H9 (cell line): ENCODE measurements around the gene FBXL16. TPM values are rescaled to one million over a fixed set of nuclear protein-coding genes. Genes with fewer than 3 reads are reported as not detected.
A peak's percentile ranks its signal among the peaks of the same experiment; 100 is the strongest.
"Not testable (repeated sequence)": the region's sequence is repeated elsewhere in the genome, so short reads cannot be mapped to it uniquely, and the experiment has no call there.

Experiments used
- DNase-seq: peaks from one replicate; pipeline ENCODE4 v3.0.0-alpha.2; 2017
- H2AFZ ChIP-seq: one replicate; pipeline ENCODE4 v1.6.1; 2013; ENCODE audit warnings: mild to moderate bottlenecking, low read length, control low read depth, moderate library complexity
- H2AK5ac ChIP-seq: 2 replicates; pipeline ENCODE4 v1.6.1; 2013; ENCODE audit warnings: low read length, control low read depth, mixed read lengths; ENCODE audit not compliant: insufficient read length
- H2BK120ac ChIP-seq: one replicate; pipeline ENCODE4 v1.6.1; 2013; ENCODE audit warnings: low read depth, mild to moderate bottlenecking, low read length, control low read depth, inconsistent platforms; ENCODE audit not compliant: poor library complexity, severe bottlenecking
- H2BK12ac ChIP-seq: 2 replicates; pipeline ENCODE4 v1.6.1; 2013; ENCODE audit warnings: low read length, control low read depth, mixed read lengths, low read depth; ENCODE audit not compliant: insufficient read length
- H2BK15ac ChIP-seq: 2 replicates; pipeline ENCODE4 v1.6.1; 2013; ENCODE audit warnings: low read depth, low read length, control low read depth
- H2BK20ac ChIP-seq: one replicate; pipeline ENCODE4 v1.6.1; 2013; ENCODE audit warnings: low read depth, mild to moderate bottlenecking, low read length, control low read depth, inconsistent platforms; ENCODE audit not compliant: poor library complexity, severe bottlenecking
- H2BK5ac ChIP-seq: 2 replicates; pipeline ENCODE4 v1.6.1; 2013; ENCODE audit warnings: low read length, control low read depth, mixed read lengths; ENCODE audit not compliant: insufficient read length
- H3K14ac ChIP-seq: 2 replicates; pipeline ENCODE4 v1.6.1; 2013; ENCODE audit warnings: low read length, control low read depth; ENCODE audit not compliant: insufficient read depth
- H3K18ac ChIP-seq: 2 replicates; pipeline ENCODE4 v1.6.1; 2013; ENCODE audit warnings: low read depth, mild to moderate bottlenecking, mixed read lengths, low read length, control low read depth; ENCODE audit not compliant: insufficient read length
- H3K23ac ChIP-seq: 2 replicates; pipeline ENCODE4 v1.6.1; 2013; ENCODE audit warnings: low read length, control low read depth, mixed read lengths, low read depth; ENCODE audit not compliant: insufficient read length
- H3K23me2 ChIP-seq: 2 replicates; pipeline ENCODE4 v1.6.1; 2013; ENCODE audit warnings: low read depth, mild to moderate bottlenecking, mixed read lengths, low read length, control low read depth; ENCODE audit not compliant: insufficient read length, poor library complexity, severe bottlenecking
- H3K27ac ChIP-seq: 2 replicates; pipeline ENCODE4 v1.5.1; 2013; ENCODE audit warnings: low read length, control low read depth, mixed read lengths, low read depth; ENCODE audit not compliant: insufficient read length
- H3K27me3 ChIP-seq: 2 replicates; pipeline ENCODE4 v1.6.1; 2013; ENCODE audit warnings: low read length, control low read depth, inconsistent platforms; ENCODE audit not compliant: insufficient read depth
- H3K4ac ChIP-seq: 2 replicates; pipeline ENCODE4 v1.6.1; 2013; ENCODE audit warnings: low read depth, mild to moderate bottlenecking, control low read depth, inconsistent platforms, low read length, moderate library complexity
- H3K4me1 ChIP-seq: 2 replicates; pipeline ENCODE4 v1.6.1; 2013; ENCODE audit warnings: low read length, control low read depth, inconsistent platforms; ENCODE audit not compliant: insufficient read depth
- H3K4me2 ChIP-seq: 2 replicates; pipeline ENCODE4 v1.6.1; 2013; ENCODE audit warnings: low read length, control low read depth, mixed read lengths; ENCODE audit not compliant: insufficient read length, insufficient read depth
- H3K56ac ChIP-seq: 2 replicates; pipeline ENCODE4 v1.6.1; 2013; ENCODE audit warnings: low read depth, mild to moderate bottlenecking, mixed read lengths, low read length, control low read depth; ENCODE audit not compliant: insufficient read length
- H3K79me1 ChIP-seq: 2 replicates; pipeline ENCODE4 v1.6.1; 2013; ENCODE audit warnings: low read depth, mild to moderate bottlenecking, moderate library complexity, low read length, control low read depth, inconsistent platforms; ENCODE audit not compliant: insufficient read depth, poor library complexity, severe bottlenecking
- H3K79me2 ChIP-seq: 2 replicates; pipeline ENCODE4 v1.6.1; 2013; ENCODE audit warnings: low read length, control low read depth, inconsistent platforms; ENCODE audit not compliant: insufficient read depth
- H3K9ac ChIP-seq: 2 replicates; pipeline ENCODE4 v1.6.1; 2013; ENCODE audit warnings: low read length, control low read depth, mixed read lengths; ENCODE audit not compliant: insufficient read length; ENCODE audit errors: extremely low read depth
- H3K9me3 ChIP-seq: one replicate; pipeline ENCODE4 v1.6.1; 2013; ENCODE audit warnings: low read depth, low read length, inconsistent platforms; ENCODE audit not compliant: control insufficient read depth
- H3T11ph ChIP-seq: one replicate; pipeline ENCODE4 v1.6.1; 2013; ENCODE audit warnings: mild to moderate bottlenecking, low read length, control low read depth, inconsistent platforms
- H4K20me1 ChIP-seq: one replicate; pipeline ENCODE4 v1.6.1; 2013; ENCODE audit not compliant: control insufficient read depth, insufficient read length, insufficient read depth
- H4K5ac ChIP-seq: 2 replicates; pipeline ENCODE4 v1.6.1; 2013; ENCODE audit warnings: low read depth, mild to moderate bottlenecking, mixed read lengths, low read length, control low read depth; ENCODE audit not compliant: insufficient read length
- H4K8ac ChIP-seq: replicated peaks from 2 replicates; pipeline ENCODE4 v1.6.1; 2013; ENCODE audit warnings: low read length, control low read depth, mixed read lengths, low read depth; ENCODE audit not compliant: insufficient read length
- H4K91ac ChIP-seq: 2 replicates; pipeline ENCODE4 v1.6.1; 2013; ENCODE audit warnings: low read depth, mild to moderate bottlenecking, moderate library complexity, mixed read lengths, low read length, control low read depth; ENCODE audit not compliant: insufficient read length
- H3K27ac Mint-ChIP-seq, 3 experiments: 2 replicates in 2 of 3; 3 replicates in 1 of 3; pipeline ENCODE4 v1.8.0; 2020 to 2021; ENCODE audit warnings: mixed read lengths in 3 of 3, mild to moderate bottlenecking in 1 of 3, moderate library complexity in 1 of 3
- H3K27me3 Mint-ChIP-seq: 2 replicates; pipeline ENCODE4 v1.8.0; 2021; ENCODE audit warnings: low read depth, mild to moderate bottlenecking, moderate library complexity, mixed read lengths
- H3K36me3 Mint-ChIP-seq, 3 experiments: 2 replicates in 2 of 3; 3 replicates in 1 of 3; pipeline ENCODE4 v1.8.0; 2020 to 2021; ENCODE audit warnings: low read depth in 3 of 3, mixed read lengths in 3 of 3; ENCODE audit not compliant: insufficient read depth in 1 of 3
- H3K4me1 Mint-ChIP-seq, 2 experiments: 2 replicates each; pipeline ENCODE4 v1.8.0; 2020; ENCODE audit warnings: mixed read lengths in 2 of 2
- H3K4me3 Mint-ChIP-seq, 2 experiments: 2 replicates in 1 of 2; 3 replicates in 1 of 2; pipeline ENCODE4 v1.8.0; 2020 to 2021; ENCODE audit warnings: mild to moderate bottlenecking in 2 of 2, mixed read lengths in 2 of 2, moderate library complexity in 1 of 2
- H3K9me3 Mint-ChIP-seq, 2 experiments: 2 replicates in 1 of 2; 3 replicates in 1 of 2; pipeline ENCODE4 v1.8.0; 2020; ENCODE audit warnings: mild to moderate bottlenecking in 2 of 2, mixed read lengths in 2 of 2, moderate library complexity in 1 of 2
- WGBS: extraction: QIAGEN DNeasy Blood & Tissue Kit; methylation state at CpG from one replicate; pipeline ENCODE4 v1.1.7; 2013; ENCODE audit warnings: missing lambda C conversion rate, low lambda C conversion rate, mixed read lengths; ENCODE audit not compliant: insufficient read length; ENCODE audit errors: extremely low coverage; 5-methylcytosine and 5-hydroxymethylcytosine counted together
- total RNA-seq: library from RNA; stranded (reverse); gene quantifications from 2 replicates; pipeline ENCODE4 v1.2.1, GENCODE V29; 2021
- TF ChIP-seq, protein P1 (sequence below): fragments of 200-600 bp; sonication (generic); conservative IDR thresholded peaks from 3 replicates; pipeline ENCODE4 v1.8.0; 2021; ENCODE audit warnings: antibody characterized with exemption, mild to moderate bottlenecking

The FBXL16 gene
- total RNA-seq, 1 experiment from 2014 or later, result 9.6 TPM

DNA sequence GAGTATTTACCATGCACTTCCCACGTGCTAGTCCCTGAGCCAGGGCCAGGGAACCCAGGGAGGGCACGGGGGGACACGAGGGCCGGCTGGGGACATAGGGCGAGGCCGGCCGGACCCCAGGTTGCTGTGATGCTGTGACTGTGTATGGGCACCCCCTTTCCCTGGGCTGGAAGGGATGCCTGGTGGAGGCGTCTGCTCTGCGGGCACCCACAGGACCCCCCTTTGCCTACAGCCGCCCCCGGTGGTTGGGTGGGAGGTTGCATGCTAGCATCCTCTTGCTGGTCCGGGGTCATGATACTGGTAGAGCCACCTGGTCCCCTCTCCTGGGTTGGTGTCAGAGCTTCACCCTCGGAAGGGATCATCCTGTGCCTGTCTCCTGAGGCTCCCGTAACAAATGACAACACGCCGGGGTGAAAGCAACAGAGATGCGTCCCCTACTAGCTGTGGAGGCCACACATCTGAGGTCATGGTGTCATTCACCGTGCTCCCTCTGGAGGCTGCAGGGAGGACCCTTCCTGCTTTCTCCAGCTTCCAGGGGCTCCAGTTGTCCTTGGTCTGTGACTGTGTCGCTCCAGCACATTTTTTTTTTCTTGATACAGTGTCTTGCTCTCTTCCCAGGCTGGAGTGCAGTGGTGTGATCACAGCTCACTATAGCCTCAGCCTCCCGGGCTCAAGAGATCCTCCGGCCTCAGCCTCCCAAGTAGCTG is 38.3 kb upstream of the FBXL16 start:
- Mint-ChIP-seq H3K36me3 (peaks cover 0 to 5% (median 0%) of the 10 kb centered on the region in 3 experiments; a peak in 1 of 7 replicates), H3K4me1 (peaks cover 5 to 7% of the 10 kb centered on the region in 2 experiments), H3K27ac (no peak overlapping the region), H3K9me3 (no peaks in the 10 kb centered on the region), H3K27me3 (no peaks in the 10 kb centered on the region), H3K4me3 (no peak overlapping the region; a peak in 1 of 5 replicates)
- no peak overlapping the region for H2AK5ac ChIP-seq
- no peaks in the 10 kb centered on the region for H3K9me3 ChIP-seq
- no peak overlapping the region for H2AFZ ChIP-seq
- no peaks in the 10 kb centered on the region for H3K27me3 ChIP-seq
- H2BK5ac ChIP-seq, result no peak overlapping the region
- WGBS, result no CpG with 5 or more reads among the region's 21 CpGs
- H2BK12ac ChIP-seq, result no peak overlapping the region
- peaks cover 10% of the 10 kb centered on the region for H3K23me2 ChIP-seq
- H3K79me1 ChIP-seq, result no peaks in the 10 kb centered on the region
- H3K9ac ChIP-seq, result no peak overlapping the region
- no peak overlapping the region for H3K14ac ChIP-seq
- H2BK15ac ChIP-seq, result no peak overlapping the region
- no peak overlapping the region for H3K4ac ChIP-seq
- no peak overlapping the region for H3K18ac ChIP-seq
- H4K8ac ChIP-seq, result no peak overlapping the region
- H2BK20ac ChIP-seq, result no peak overlapping the region
- no peak overlapping the region for H3K23ac ChIP-seq
- no peak overlapping the region for H2BK120ac ChIP-seq
- peaks cover 2% of the 10 kb centered on the region; the same call in 1 of the 2 replicates for H3K4me1 ChIP-seq
- H4K5ac ChIP-seq, result no peak overlapping the region
- H4K20me1 ChIP-seq, result no peaks in the 10 kb centered on the region
- H3K56ac ChIP-seq, result no peak overlapping the region
- H3K27ac ChIP-seq, result no peak overlapping the region
- H3K4me2 ChIP-seq, result no peak overlapping the region
- TF ChIP-seq, protein P1, sequence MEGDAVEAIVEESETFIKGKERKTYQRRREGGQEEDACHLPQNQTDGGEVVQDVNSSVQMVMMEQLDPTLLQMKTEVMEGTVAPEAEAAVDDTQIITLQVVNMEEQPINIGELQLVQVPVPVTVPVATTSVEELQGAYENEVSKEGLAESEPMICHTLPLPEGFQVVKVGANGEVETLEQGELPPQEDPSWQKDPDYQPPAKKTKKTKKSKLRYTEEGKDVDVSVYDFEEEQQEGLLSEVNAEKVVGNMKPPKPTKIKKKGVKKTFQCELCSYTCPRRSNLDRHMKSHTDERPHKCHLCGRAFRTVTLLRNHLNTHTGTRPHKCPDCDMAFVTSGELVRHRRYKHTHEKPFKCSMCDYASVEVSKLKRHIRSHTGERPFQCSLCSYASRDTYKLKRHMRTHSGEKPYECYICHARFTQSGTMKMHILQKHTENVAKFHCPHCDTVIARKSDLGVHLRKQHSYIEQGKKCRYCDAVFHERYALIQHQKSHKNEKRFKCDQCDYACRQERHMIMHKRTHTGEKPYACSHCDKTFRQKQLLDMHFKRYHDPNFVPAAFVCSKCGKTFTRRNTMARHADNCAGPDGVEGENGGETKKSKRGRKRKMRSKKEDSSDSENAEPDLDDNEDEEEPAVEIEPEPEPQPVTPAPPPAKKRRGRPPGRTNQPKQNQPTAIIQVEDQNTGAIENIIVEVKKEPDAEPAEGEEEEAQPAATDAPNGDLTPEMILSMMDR, result peak; percentile 62
- no peak overlapping the region for H4K91ac ChIP-seq
- DNase-seq, result no peak
- H3T11ph ChIP-seq, result no peak overlapping the region
- H3K79me2 ChIP-seq, result no peaks in the 10 kb centered on the region

DNA sequence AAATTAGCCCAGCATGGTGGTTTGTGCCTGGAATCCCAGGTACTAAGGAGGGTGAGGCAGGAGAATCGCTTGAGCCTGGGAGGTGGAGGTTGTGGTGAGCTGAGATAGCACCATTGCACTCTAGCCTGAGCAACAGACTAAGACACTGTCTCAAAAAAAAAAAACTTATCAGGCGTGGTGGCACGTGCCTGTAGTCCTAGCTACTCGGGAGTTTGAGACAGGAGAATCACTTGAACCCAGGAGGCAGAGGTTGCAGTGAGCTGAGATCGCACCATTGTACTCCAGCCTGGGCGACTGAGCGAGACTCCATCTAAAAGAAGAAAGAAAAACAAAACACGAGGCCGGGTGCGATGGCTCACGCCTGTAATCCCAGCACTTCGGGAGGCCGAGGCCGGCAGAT is 37.3 kb upstream of the FBXL16 start:
- no CpG with 5 or more reads among the region's 14 CpGs for WGBS

More for the DNA sequence above, 37.3 kb upstream of the FBXL16 start:
- not testable (repeated sequence) for H3K27ac Mint-ChIP-seq, H3K27me3 Mint-ChIP-seq, H2BK120ac ChIP-seq, H3K4me2 ChIP-seq, H4K5ac ChIP-seq, H2AFZ ChIP-seq, DNase-seq, H3K36me3 Mint-ChIP-seq, H4K20me1 ChIP-seq, H3K23me2 ChIP-seq, H2BK20ac ChIP-seq, H3K4ac ChIP-seq, H3K14ac ChIP-seq, H3K9me3 Mint-ChIP-seq, H3K27ac ChIP-seq, H3K4me1 Mint-ChIP-seq, H2BK5ac ChIP-seq, H4K91ac ChIP-seq, H3K4me3 Mint-ChIP-seq, H3K4me1 ChIP-seq, H3K23ac ChIP-seq, H3K79me2 ChIP-seq, H3T11ph ChIP-seq, H3K79me1 ChIP-seq, H3K18ac ChIP-seq, H3K56ac ChIP-seq, H3K27me3 ChIP-seq, H2AK5ac ChIP-seq, H3K9ac ChIP-seq, H4K8ac ChIP-seq, H3K9me3 ChIP-seq, H2BK15ac ChIP-seq, H2BK12ac ChIP-seq
